HG03342 (cell line): ENCODE measurements around the gene EVI5L.
"Not testable (repeated sequence)": the region's sequence is repeated elsewhere in the genome, so short reads cannot be mapped to it uniquely, and the experiment has no call there.

ENCODE experiments used
- ATAC-seq: cut with Tn5 transposase; IDR thresholded peaks from one replicate; pipeline ENCODE4 v1.9.1; 2021; ENCODE audit warnings: mild to moderate bottlenecking, moderate library complexity; ENCODE audit not compliant: unreplicated experiment

The EVI5L gene

DNA sequence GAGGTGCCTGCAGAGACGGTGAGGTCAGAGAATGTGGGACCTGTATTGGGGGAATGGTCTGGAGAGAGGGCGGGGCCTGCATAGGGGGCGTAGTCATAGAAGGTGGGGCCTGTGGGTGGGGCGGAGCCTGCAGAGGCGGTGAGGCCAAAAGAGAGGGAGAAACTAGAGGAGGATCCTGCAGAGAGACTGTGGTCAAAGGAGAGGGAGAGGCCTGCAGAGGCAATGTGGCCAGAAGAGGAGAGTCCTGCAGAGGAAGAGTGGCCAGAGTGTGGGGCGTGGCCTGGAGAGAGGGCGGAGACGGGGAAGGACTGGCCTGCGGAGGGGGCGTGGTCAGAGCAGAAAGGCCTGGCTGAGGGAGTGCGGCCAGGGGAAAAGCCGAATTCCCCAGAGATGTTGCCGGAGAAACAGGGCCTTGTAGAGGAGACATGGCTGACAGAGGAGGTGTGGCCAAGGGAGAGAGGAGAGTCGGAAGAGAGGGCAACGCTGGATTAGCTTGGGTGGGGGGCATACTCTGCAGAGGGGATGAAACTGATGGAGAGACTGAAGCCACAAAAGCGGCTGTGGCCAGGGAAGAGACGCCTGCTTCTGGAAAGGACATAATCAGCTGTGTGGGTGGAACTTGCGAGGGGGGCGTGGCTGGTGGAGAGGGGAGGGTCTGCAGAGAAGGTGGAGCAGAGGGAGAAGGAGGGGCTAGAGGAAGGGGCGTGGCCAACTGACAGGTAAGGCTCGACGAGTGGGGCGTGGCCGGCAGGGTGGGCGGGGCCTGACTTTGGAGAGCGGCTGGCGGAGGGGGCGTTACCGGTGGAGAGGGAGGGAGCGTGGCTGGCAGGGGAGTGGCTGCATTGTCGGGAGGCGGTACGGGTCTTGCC lies 41.7 kb downstream of the EVI5L start:
- no peak for ATAC-seq

DNA sequence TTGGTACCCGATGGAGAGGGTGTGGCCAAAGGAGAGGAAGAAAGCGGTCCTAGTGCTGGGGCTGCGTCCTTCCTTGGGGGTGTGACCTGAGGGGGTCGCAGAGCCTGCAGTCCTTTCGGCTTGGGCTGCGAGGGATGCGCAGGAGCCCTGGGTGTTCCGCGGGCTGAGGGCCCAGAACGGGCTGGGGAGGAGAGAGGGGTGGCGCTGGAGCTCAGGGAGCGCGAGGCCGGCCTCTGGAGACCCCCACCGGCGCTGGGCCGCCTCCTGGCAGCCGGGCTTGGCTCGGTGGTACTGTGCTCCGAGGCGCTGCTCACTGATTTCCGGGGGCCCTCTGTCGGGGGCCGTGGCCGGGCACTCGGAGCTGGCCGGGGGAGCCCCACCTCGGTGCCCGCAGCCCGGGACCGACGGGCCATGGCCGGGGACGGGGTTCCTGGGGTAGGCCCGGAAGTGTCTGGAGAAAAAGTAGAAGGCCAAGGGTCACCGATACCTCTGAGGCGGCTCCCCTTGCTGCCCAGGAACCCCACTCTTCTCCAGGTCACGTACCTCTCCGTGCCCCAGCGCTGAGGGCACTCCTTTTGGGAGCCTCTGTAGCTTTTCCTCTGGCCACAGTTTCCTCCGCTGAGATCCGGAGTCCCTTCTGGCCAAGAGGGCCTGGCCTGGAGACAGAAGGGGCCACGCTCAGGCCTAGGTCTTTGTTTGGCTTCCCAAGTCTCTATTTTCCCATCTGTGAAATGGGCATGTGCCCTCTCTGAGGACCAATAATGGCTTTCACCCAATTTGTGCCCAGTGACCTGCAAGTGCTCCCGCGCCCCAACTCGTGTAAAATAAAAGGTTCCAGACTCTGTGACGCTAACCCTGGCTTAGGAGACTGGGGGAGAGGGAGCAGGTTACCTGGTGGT lies 42.5 kb downstream of the EVI5L start:
- no peak for ATAC-seq

GRCh38 chr19:7873304-7874075 lies 43.5 kb downstream of the EVI5L start:
- ATAC-seq = no peak

DNA sequence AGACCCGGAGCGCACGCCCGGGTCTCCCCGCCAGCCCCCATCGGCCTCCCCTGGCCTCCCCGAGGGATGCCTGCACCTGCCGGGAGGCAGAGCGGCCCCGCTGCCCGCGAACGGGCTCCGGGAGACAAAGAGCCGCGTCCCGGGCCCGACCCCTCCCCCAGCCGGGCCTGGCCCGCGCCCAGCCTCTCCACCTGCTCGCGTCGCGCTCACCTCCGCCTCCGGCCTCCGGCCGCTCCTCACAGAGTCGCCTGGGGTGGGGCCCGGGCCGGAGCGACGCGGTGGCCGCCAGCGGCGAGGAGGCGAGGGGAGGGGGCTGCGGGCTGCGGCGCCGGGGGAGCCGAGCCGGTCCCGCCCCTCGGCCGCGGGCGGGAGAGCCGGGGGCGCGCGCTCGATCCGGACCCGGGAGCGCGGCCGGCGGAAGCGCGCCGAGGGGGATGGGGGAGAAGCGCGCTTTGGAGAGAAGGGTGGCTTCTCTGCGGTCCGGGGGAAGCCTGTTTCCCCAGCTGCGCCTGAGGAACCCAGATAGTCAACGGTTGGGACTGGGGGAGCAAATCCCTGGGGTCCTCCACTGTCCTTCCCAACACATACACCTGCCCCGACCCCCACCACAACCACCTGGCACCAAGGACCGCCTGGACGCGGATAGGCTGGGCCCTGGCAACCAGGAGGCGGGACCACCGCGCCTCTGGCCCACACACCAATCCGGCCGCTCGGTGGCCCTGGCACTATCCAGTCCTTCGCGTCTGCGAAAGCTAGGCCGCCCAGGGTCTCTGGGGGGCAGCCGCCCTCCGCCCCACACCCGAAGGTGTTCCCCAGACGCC lies 44.3 kb downstream of the EVI5L start, which contains the start of gene PRR36:
Gene PRR36, minus strand, starts transcription at position 315 of the 821 bp plus-strand sequence. CDS start 701 bp downstream, outside the sequence.
- no peak for ATAC-seq

DNA sequence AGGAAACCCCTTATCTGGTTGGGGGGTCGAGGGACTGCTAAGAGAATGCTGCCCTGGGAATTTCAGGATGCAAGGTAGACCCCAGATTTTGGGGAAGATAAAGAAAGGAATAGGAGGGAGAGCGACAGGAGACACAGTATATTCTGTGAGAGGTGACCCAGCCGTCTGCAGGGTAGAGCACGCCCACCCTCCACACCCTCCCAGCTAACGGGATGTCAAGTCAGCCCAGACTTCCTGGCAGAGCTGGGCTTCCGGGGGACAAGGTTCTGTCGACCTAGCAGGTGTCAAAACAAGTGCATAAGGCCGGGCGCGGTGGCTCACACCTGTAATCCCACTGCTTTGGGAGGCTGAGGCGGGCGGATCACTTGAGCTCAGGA lies 44.9 kb downstream of the EVI5L start:
- ATAC-seq = no peak

- ATAC-seq = no peak
Observed at GRCh38 chr19:7877249-7877836, 47.3 kb downstream of the EVI5L start.

- no peak for ATAC-seq
Observed at GRCh38 chr19:7879111-7879807, 49.2 kb downstream of the EVI5L start.

- ATAC-seq = no peak
Observed at GRCh38 chr19:7879836-7880235, 49.8 kb downstream of the EVI5L start.

- ATAC-seq = no peak
Observed at GRCh38 chr19:7881910-7882309, 51.9 kb downstream of the EVI5L start.

GRCh38 chr19:7883105-7883504 lies 53.1 kb downstream of the EVI5L start:
- ATAC-seq = no peak

GRCh38 chr19:7883796-7884570 lies 54.0 kb downstream of the EVI5L start:
- ATAC-seq = no peak

DNA sequence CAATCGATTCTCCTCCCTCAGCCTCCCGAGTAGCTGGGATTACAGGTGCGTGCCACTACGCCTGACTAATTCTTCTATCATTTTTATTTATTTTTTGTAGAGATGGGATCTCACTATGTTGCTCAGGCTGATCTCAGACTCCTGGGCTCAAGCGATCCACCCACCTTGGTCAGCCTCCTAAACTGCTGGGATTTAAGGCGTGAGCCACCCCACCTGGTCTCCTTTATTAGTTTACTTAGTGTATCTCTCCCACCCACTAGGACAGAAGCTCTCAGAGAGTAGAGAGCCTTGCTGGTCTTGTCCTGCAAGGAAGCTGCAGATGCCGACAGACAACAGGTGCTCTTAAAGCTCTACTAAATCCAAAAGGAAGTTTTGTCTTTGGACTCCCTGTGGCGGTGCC lies 55.8 kb downstream of the EVI5L start:
- no peak for ATAC-seq

DNA sequence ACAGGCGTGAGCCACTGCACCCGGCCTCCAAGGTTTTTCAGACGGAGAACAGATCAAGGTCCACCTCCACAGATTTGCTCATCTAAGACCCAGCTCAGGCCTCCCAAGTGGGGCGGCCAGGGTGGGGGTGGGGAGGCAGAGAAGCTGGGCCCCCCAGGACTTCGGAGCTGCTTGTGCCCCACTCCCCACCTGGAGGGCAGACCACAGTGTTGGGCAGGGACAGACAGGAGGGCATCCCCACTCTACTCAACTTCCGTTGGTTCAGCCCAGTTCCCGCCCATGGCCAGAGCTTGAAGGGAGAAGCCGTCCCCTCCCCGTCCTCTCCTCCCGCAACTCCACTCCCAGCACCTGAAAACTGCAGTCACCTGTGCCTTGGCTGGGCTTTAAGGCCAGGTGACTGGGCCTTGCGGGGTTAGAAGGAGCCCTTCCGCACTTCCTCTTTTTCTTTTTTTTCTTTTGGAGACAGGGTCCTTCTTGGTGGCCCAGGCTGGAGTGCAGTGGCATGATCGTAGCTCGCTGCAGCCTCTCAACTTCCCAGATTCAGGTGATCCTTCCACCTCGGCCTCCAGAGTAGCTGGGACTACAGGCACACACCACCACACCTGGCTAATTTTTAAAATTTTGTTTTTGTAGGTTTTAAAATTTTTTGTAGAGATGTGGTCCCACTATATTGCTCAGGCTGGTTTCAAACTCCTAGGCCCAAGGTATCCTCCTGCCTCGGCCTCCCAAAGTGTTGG lies 57.6 kb downstream of the EVI5L start:
- no peak for ATAC-seq

- ATAC-seq = no peak
Observed at GRCh38 chr19:7888145-7888825, 58.3 kb downstream of the EVI5L start, which contains the start of gene LRRC8E. LRRC8E (plus strand) TSS chr19:7888510; CDS start chr19:7895604, 7,094 bp downstream.

DNA sequence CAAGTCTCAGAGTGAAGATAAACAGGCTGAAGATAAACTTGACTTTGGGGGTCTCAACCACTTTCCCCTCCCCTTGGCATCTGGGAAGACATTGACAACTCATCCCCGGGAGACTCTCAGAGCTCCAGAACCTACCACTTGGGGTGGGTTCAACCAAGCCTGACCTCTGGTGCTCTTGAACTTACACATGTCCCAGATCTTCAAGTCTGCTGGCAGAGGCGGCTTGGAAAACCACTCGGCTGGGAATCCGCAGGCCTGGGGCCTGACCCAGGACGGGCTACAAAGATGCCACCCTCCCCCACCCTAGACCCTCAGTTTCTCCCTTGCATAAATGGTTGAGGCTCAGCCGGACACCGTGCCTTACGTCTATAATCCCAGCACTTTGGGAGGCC lies 58.8 kb downstream of the EVI5L start:
- ATAC-seq = no peak

- not testable (repeated sequence) for ATAC-seq
Observed at GRCh38 chr19:7893362-7894101, 63.5 kb downstream of the EVI5L start.
